Heart right ventricle (tissue), 16 donors: ENCODE measurements around the gene GPR42. TPM values are rescaled to one million over a fixed set of nuclear protein-coding genes. Genes with fewer than 3 reads are reported as not detected.

Experiments used
- ATAC-seq, 8 donors: fragments of 200-7000 bp; cut with Tn5 transposase; one replicate each; pipeline ENCODE4 v1.9.1; 2020; ENCODE audit warnings: mild to moderate bottlenecking in 8 of 8, moderate library complexity in 8 of 8, moderate number of reproducible peaks in 1 of 8
- DNase-seq, 2 donors: peaks; one replicate each; pipeline ENCODE4 v3.0.0-alpha.2; 2020
- H3K27ac ChIP-seq, 10 donors: fragments of 200-600 bp; sonication (generic) in 2 of 10; one replicate each; pipeline versions ENCODE4 v1.5.0 to v1.8.0; 2020 to 2022; ENCODE audit warnings: mild to moderate bottlenecking in 3 of 10
- H3K27me3 ChIP-seq, 7 donors: fragments of 200-600 bp; one replicate each; pipeline ENCODE4 v1.8.0; 2021 to 2022; ENCODE audit warnings: mild to moderate bottlenecking in 2 of 7
- H3K36me3 ChIP-seq, 9 donors: fragments of 200-600 bp; sonication (generic) in 1 of 9; one replicate each; pipeline versions ENCODE4 v1.5.0 to v1.8.0; 2020 to 2022; ENCODE audit warnings: mild to moderate bottlenecking in 2 of 9
- H3K4me1 ChIP-seq, 9 donors: fragments of 200-600 bp; sonication (generic) in 1 of 9; one replicate each; pipeline versions ENCODE4 v1.5.0 to v1.8.0; 2020 to 2022; ENCODE audit warnings: mild to moderate bottlenecking in 4 of 9
- H3K4me3 ChIP-seq, 10 donors: fragments of 200-600 bp; sonication (generic) in 2 of 10; one replicate each; pipeline versions ENCODE4 v1.5.0 to v1.8.0; 2020 to 2022; ENCODE audit warnings: mild to moderate bottlenecking in 7 of 10, moderate library complexity in 2 of 10
- H3K9me3 ChIP-seq, 11 donors: fragments of 200-600 bp in 10 of 11; sonication (generic) in 2 of 11; one replicate each; pipeline versions ENCODE4 v1.5.0 to v1.8.0; 2013 to 2022; ENCODE audit warnings: mild to moderate bottlenecking in 2 of 11, control low read depth in 1 of 11, moderate library complexity in 1 of 11
- CTCF ChIP-seq, 9 donors: fragments of 200-600 bp; sonication (generic) in 2 of 9; IDR thresholded peaks; one replicate each; pipeline versions ENCODE4 v1.5.0 to v1.8.0; 2021 to 2022; ENCODE audit warnings: antibody characterized with exemption in 9 of 9, mild to moderate bottlenecking in 5 of 9, moderate library complexity in 1 of 9
- WGBS, 2 donors: extraction: QIAGEN DNeasy Blood & Tissue Kit; methylation state at CpG; one replicate each; pipeline ENCODE4 v1.1.7; 2013; ENCODE audit warnings: inconsistent platforms in 1 of 2; 5-methylcytosine and 5-hydroxymethylcytosine counted together
- intact Hi-C, 10 donors: fragments of 100-400 bp; cut with DNase I; formaldehyde crosslinking; loops; one replicate each; pipeline versions ENCODE4 v1.11.1 to v1.14.2; 2022
- polyA plus RNA-seq, 2 donors: library from polyadenylated mRNA; stranded (reverse); fragments of 200-250 nt; gene quantifications; one replicate each; pipeline ENCODE4 v1.2.3, GENCODE V29; 2013
- total RNA-seq, 10 donors: library from RNA; stranded (reverse); fragmentation: NEBNext Ultra II Directional in 3 of 10; extraction: Animal tissue kit (Norgen Biotek cat#: 25700) in 3 of 10; gene quantifications; one replicate each; pipeline versions ENCODE4 v1.2.1 to v1.2.4, GENCODE V29; 2021 to 2023
- donor health status: Arrhythmogenic right ventricular cardiomyopathy.
- donor health status: ischemic (EF 13 %, LVEDD 7.1; RV severe dilation, severe dysfunction).
- donor health status: healthy with polysubstance abuse.
- donor health status: DM: no; HTN: yes; CAD: no.
- donor health status: DM: no; HTN: no; CAD: no.
- donor health status: ischemic (EF 25% LVEDD 6.9; RV normal size, moderate dysfunction).
- donor health status: ischemic (EF 25% LVEDD 5.7; RV mildly dilated, moderate dysfunction).
- donor health status: healthy.
- donor health status: DM: yes; HTN: yes; CAD: no.
- donor health status: Ischemic cardiomyopathy.
- donor health status: ischemic (EF 35%, LVEDD 5.7; RV mildly dilated, moderate dysfunction).
- donor health status: nonischemic (EF 11% LVEDD 7.7; RV severe dilation, severe dysfunction).
- donor health status: DM: yes; HTN: yes; CAD: no.
- donor health status: PGD.
- donor health status: ischemic (EF 29% LVEDD 5.4; RV normal size, mild dysfunction).
- donor health status: nonischemic (EF 23%, LVEDD 6.1; RV moderate dilation, normal function).

Gene GPR42
- total and polyA plus RNA-seq, 12 donors = not detected

DNA sequence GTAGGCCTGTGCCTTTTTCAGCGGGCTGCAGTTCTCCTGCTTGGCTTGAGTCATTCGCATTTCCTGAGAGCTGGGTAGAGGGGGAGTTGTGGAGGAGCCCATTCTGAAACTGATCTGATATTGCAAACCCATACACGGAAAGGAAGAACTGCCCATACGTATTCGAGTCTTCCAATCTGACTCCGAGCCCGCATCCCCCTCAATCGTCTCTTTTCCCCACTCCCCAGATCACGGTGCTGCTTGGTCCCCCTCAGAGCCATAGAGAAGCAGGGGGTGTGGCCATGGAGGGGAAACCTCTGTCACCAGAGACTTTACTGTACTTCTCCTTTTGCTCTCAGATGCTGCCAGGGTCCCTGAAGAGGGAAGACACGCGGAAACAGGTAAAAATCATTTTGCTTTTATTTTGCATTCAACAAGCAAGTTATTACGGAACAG is 42.0 kb upstream of the GPR42 start, which contains the start of gene CD22:
CD22 (plus strand) TSS at position 337 of the 435 bp plus-strand sequence. CDS start 2,854 bp downstream, outside the sequence.
- intact Hi-C loops = no loop called here

GRCh38 chr19:35329323-35329722 is 41.5 kb upstream of the GPR42 start:
- Histone ChIP-seq H3K27me3 (peaks cover 0 to 54% (median 37%) of the 10 kb centered on the region in 7 donors), H3K9me3 (no peaks in the 10 kb centered on the region), H3K4me1 (peaks cover 0 to 6% (median 0%) of the 10 kb centered on the region in 9 donors), H3K4me3 (no peak overlapping the region), H3K36me3 (no peaks in the 10 kb centered on the region), H3K27ac (no peak overlapping the region)
- 82 to 85% methylated on average over 4 of the region's 4 CpGs for WGBS, 2 donors
- intact Hi-C loops = no loop called here
- no peak for ATAC-seq
- no peak for DNase-seq
- TF ChIP-seq CTCF (IDR thresholded peaks at IDR 0.05) = no peak

More for the DNA sequence above, 42.0 kb upstream of the GPR42 start, which contains the start of gene CD22:
- H3K36me3 ChIP-seq = no peaks in the 10 kb centered on the region
- 74 to 79% methylated on average over 12 of the region's 12 CpGs for WGBS, 2 donors
- no peak for DNase-seq
- H3K9me3 ChIP-seq = no peaks in the 10 kb centered on the region
- peaks cover 0 to 50% (median 32%) of the 10 kb centered on the region in 7 donors for H3K27me3 ChIP-seq
- TF ChIP-seq CTCF (IDR thresholded peaks at IDR 0.05) = no peak
- no peak within 1 kb of the TSS for H3K27ac ChIP-seq
- H3K4me3 ChIP-seq = no peak within 1 kb of the TSS
- no peak for ATAC-seq
- peaks cover 0 to 10% (median 0%) of the 10 kb centered on the region in 9 donors for H3K4me1 ChIP-seq

- Histone ChIP-seq H3K4me3 (no peak overlapping the region), H3K4me1 (peaks cover 0 to 6% (median 0%) of the 10 kb centered on the region in 9 donors), H3K36me3 (no peaks in the 10 kb centered on the region), H3K27ac (no peak overlapping the region), H3K27me3 (peaks cover 0 to 58% (median 39%) of the 10 kb centered on the region in 7 donors), H3K9me3 (no peaks in the 10 kb centered on the region)
- intact Hi-C loops = no loop called here
- 52 to 58% methylated on average over 7 of the region's 7 CpGs for WGBS, 2 donors
- TF ChIP-seq CTCF (IDR thresholded peaks at IDR 0.05) = no peak
- DNase-seq (no peak), ATAC-seq (no peak)
These were observed 40.4 kb upstream of the GPR42 start for GRCh38 chr19:35330475-35330874.

DNA sequence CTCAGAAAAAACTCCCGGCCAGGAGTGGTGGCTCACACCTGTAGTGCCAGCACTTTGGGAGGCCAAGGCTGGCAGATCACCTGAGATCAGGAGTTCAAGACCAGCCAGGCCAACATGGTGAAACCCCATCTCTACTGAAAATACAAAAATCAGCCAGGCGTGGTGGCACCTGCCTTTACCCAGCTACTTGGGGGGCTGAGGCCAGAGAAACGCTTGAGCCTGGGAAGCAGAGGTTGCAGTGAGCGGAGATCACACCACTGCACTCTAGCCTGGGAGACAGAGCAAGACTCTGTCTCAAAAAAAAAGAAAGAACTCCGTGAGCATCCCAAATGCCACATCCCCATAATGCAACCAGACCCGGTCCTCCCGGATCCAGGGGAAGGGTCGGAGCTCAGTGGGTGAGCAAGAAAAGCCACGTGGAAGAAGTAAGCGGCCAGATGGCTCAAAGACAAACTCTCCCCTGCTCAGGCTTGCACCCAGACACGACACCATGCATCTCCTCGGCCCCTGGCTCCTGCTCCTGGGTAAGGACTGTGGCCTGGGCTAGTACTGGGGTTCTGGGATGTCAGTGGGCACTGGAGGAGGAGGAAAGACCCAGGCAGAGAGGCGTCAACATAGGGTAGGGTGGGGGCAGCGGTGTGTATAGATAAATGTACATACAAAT is 39.2 kb upstream of the GPR42 start:
- Histone ChIP-seq H3K9me3 (no peaks in the 10 kb centered on the region), H3K27ac (no peak overlapping the region), H3K36me3 (no peaks in the 10 kb centered on the region), H3K4me1 (peaks cover 0 to 6% (median 0%) of the 10 kb centered on the region in 9 donors), H3K4me3 (no peak overlapping the region), H3K27me3 (peaks cover 0 to 58% (median 39%) of the 10 kb centered on the region in 7 donors)
- no peak for DNase-seq
- ATAC-seq = no peak
- no peak for TF ChIP-seq CTCF (IDR thresholded peaks at IDR 0.05)
- 87 to 91% methylated on average over 14 of the region's 14 CpGs for WGBS, 2 donors
- intact Hi-C loops = no loop called here
